Prostate gland (tissue), 2 donors: ENCODE results near the gene PTBP2.

Source experiments
- POLR2A ChIP-seq: fragments of 450-650 bp; IDR thresholded peaks from one replicate; pipeline ENCODE4 v1.6.1; 2016; ENCODE audit warnings: antibody characterized with exemption, mild to moderate bottlenecking
- POLR2AphosphoS5 ChIP-seq: sonication (generic); formaldehyde crosslinking; IDR thresholded peaks from one replicate; pipeline ENCODE4 v1.6.1; 2017; ENCODE audit warnings: antibody characterized with exemption
- TF ChIP-seq, protein P1 (sequence below), 4 experiments: fragments of 200-600 bp in 2 of 4; fragments of 450-650 bp in 2 of 4; sonication (generic) in 2 of 4; IDR thresholded peaks; 1 replicate in 3 of 4; 2 replicates in 1 of 4; pipeline ENCODE4 v1.5.1; 2016 to 2019; ENCODE audit warnings: antibody characterized with exemption in 4 of 4, mild to moderate bottlenecking in 2 of 4, moderate library complexity in 2 of 4

DNA sequence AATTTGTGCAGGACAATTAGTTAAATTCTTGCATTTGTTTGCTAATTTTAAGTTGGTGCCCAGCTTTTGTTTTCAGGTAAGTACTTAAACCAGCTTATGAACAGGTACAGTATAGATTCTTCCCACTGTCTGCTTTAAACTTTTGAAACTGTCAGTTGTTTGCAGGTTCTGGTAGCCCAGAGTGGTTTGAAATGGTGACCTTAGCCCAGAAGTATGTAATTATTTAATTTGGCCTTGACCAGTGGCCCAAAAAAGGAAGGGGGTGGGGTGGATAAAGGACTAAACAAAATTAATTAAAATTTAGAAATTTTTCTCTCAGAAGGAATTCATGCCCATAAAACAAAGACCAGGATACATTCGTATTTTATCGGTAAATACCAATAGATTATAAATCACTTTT, 69.0 kb downstream of the PTBP2 start:
- TF ChIP-seq POLR2A (no peak), POLR2AphosphoS5 (no peak)
- TF ChIP-seq, protein P1, sequence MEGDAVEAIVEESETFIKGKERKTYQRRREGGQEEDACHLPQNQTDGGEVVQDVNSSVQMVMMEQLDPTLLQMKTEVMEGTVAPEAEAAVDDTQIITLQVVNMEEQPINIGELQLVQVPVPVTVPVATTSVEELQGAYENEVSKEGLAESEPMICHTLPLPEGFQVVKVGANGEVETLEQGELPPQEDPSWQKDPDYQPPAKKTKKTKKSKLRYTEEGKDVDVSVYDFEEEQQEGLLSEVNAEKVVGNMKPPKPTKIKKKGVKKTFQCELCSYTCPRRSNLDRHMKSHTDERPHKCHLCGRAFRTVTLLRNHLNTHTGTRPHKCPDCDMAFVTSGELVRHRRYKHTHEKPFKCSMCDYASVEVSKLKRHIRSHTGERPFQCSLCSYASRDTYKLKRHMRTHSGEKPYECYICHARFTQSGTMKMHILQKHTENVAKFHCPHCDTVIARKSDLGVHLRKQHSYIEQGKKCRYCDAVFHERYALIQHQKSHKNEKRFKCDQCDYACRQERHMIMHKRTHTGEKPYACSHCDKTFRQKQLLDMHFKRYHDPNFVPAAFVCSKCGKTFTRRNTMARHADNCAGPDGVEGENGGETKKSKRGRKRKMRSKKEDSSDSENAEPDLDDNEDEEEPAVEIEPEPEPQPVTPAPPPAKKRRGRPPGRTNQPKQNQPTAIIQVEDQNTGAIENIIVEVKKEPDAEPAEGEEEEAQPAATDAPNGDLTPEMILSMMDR (IDR thresholded peaks at IDR 0.05): no peak
